HG02759 (cell line): ENCODE measurements around the gene SHOC2.
A peak's percentile ranks its signal among the peaks of the same experiment; 100 is the strongest.

ENCODE experiments used
- ATAC-seq: cut with Tn5 transposase; IDR thresholded peaks from one replicate; pipeline ENCODE4 v1.9.1; 2021; ENCODE audit warnings: mild to moderate bottlenecking, moderate library complexity; ENCODE audit not compliant: unreplicated experiment

Gene SHOC2

DNA sequence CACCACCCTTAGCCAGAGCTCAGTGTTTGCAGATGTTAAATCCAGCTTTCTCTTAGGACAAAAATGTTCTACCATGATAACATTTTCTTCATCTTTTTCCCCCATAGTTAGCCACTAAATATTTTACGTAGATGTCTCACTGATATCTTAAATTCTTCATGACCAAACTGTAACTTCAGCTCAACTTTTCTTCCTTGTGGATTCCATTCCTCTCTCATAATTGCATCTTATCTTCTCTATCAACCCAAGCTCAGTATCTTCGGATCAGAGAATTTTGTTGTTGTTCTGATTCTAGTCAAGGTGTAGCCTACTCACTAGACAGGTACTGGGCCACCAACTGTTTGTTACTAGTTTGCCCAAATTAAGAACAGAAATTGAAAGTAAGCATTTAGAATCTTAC is 60.2 kb downstream of the SHOC2 start:
- ATAC-seq: no peak

DNA sequence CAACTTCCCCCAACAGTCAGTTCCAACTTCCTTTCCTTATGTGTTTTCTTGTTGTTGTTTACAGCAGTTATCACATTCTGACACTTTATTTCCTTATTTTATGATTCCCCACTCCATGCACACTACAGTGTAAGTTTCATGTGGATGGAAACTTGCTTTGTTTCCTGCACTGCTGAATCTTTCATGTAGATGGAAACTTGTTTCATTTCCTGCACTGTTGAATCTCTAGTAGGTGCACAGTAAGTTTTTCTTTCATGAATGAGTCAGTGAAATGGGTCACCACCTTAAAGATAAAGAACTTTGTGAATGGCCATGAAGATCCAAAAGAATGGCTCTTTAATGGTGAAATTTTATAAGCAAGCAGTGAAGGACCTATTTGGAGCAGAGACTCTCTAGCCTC is 61.4 kb downstream of the SHOC2 start:
- ATAC-seq: no peak

DNA sequence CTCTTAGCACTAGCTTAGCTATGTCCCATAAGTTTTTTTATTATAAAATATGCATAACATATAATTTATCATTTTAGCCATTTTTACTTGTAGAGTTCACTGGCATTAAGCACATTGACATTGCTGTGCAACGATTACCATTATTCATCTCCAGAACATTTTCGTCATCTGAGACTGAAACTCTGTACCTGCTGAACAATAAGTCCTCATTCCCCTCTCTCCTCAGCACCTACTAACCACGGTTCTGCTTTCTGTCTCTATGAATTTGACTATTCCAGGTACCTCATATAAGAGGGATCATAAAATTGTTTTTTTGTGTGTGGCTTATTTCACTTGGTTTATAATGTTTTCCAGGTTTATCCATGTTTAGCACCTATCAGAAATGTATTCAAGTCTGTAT is 64.1 kb downstream of the SHOC2 start:
- no peak for ATAC-seq

DNA sequence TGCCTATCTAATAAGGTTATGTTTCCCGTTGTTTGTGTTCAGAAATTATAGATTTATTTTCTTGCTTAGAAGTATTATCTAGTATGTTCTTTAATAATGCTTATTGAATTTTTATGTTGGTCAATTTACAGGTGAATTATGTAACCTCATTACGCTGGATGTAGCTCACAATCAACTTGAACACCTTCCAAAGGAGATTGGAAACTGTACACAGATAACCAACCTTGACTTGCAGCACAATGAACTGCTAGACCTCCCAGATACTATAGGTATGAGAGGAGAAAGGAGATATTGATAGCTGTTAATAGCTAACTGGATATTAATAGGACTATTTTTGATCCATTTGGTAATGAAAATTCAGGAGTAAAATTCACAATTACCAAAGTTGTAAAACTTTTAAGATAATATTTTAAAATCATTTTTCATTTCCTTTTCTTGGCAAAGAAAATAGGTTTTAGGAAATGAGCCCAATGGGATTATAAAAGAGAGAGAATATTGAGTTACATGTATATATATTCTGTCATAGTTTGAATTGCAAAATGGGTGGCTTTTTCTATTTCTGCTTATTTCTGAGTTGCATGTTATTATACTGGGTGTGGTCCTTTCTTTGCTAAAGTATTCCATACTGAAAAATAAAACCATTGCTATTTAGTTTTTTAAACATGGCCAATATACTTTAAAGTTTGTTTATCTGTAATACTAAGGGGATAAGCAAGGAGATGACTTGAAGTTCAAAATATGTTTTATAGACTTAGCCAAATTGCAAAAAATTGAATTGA is 66.3 kb downstream of the SHOC2 start:
- ATAC-seq: no peak

DNA sequence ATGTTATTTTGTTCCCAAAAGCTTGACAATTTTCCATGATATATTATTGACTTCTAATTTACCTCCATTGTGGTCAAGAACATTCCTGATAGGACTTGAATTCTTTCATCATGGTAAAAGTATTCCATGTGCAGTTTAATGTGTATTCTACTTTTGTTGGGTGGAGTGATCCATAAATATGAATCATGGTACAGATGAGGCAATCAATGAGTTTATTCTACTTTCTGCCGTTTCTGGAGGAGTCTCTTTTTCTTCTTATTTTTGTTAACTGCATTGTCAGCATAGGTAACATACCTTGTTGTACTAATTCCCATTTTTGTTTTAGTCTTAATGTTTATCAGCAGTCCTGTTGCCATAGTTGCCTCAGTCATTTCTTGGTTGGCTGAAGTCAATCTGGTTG is 69.6 kb downstream of the SHOC2 start:
- no peak for ATAC-seq

DNA sequence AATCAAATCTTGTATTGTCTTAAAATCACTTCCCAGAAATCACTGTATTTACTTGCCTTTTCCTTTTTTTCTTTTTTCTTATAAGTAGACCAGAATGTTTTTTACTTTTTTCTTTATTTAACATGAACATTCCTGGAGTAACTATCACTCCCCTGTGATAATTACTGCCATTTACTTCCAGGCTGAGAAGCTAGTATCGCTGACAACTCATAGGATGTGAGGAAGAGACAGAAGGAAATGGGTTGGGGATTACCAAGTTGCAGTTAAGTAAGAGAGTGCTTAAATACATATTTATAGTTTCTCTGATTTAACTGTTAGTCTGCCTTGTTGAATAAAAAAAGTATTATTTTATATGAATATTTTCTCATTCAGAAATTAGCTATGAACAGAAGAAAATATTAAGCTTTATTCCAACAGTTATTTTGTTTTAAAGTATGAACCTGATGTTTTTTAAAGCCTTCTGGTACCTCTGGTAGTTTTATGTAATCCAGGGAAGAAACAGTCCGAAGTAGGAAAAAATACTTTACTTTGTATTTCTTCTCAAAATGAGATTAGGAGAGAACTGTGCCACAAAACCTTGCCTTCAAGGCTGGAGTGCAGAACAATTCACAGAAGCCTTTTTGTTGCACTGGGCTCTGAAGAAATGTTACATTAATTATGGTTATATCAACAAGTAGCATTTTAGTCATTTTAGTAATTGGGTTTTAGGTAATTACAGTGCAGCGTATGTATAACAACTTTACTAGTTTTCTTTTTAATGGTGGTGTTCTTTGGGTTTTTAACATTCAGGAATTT is 72.8 kb downstream of the SHOC2 start:
- ATAC-seq: no peak

DNA sequence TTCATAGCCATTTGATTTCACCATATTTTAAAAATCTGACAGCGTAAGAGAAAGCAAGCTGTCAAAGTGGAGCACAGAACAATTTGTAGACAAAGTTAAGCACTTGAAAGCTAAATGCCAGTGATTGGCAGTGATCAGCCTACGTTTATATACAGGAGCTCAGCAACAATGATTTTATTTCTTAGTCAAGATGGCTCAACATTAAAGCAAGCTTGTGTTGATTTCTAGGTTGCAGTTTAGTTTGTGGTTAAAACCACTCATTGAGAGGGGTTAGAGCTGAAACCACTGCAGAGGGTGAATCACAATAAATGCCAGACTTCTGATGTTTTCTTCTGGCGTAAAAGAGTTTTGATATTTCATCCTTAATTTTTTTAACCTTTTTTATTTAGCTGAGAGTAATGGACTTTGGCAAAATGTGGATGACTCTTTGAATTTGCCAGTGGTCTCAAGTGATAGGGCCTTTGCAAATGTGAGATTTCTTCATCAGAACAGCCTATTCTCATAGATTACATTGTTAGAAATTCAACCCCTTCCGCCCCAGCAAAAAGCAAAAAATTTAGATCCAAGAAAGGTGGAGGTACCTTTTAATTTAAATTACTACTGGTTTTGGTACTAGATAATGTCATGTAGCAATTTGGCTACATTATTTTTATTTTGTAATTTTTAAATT is 73.8 kb downstream of the SHOC2 start:
- ATAC-seq: no peak

DNA sequence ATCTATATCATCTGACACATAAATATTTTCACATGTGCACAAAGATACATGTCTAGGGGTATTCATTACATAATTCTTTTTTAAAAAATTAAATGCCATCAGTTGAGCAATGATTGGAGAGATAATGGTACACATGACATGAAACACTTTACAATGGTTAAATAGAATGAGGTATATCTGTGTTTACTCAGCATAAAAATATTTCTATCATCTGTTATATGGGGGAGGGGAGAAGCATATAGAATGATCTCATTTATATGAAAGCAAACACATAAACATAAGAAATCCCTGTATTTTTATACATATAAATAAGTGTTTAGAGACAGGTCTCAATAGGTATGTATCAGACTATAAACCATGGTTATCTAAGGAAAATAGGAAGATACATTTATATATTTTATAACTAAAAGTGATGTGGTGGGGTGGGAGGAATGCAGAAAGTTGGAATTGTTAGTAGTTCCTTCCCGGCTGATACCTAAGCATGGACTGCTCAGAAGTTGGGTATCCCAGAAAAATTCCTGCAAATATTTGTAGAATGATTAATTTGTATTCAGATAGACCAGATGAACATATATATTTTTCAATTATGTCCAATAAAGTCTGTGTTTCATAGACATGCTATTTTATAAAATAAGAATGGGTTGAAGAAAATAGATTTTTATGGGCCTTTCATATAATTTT is 75.1 kb downstream of the SHOC2 start:
- no peak for ATAC-seq

DNA sequence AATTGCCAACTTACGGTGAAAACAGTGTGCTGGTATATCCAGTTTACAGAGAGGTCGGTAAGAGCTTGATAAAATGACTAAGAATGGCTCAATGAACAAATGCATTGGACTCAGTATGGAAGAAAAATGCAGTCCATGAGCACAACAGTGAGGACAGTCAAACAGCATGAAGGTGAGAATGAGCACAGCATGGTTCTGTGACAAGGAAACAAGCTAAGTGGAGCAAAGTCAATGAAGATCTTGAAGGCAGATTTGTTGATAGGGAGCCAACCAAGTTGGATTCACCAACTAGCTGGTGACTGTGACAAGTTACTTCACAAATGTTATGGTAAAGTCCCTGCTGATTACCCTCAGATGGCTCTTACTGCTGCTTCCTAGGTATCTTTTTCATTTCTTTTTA is 75.9 kb downstream of the SHOC2 start:
- ATAC-seq: no peak

DNA sequence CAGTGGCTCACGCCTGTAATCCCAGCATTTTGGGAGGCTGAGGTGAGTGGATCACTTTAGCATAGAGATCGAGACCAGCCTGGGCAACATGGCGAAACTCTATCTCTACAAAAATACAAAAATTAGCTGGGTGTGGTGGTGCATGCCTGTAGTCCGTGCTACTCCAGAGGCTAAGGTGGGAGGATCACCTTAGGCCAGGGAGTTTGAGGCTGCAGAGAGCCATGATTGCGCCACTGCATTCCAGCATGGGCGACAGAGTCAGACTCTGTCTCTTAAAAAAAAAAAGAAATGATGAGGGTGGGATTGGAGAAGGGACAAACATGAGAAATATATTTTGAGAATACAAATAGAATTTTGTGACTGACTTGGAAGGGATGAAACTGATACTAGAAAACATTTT is 76.9 kb downstream of the SHOC2 start:
- no peak for ATAC-seq

DNA sequence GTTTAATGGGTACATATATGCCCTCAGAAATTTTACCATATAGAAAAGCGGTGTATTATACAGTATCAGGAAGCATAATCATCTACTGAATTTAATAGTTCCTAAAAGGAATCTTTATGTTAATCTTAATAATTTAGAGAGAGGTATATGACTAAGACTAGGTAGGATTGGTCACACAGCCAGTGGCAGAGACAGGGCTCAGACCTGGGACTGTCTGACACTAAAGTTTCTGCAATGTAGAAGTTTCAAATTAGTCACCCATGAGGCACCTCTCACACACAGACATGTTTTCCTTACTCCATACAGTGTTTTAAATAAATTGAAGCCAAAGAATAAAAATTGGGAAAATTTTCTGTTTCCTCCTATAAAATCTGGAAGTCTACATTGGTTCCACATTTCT is 84.6 kb downstream of the SHOC2 start:
- no peak for ATAC-seq

DNA sequence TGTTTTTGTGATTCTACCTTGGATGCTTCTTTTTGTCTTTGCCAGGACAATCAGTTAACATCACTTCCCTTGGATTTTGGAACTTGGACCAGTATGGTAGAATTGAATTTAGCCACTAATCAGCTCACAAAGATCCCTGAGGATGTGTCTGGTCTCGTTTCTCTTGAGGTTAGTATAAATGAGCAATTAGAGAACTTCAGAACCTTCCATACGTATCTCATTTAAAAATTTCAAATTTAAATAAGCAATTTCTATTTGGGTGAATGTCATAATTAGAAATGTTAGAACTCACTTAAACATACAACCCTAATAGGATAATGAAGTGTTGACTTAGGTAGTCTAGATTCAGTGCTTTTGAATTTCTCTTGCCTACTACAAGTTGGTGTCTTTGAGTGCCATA is 88.1 kb downstream of the SHOC2 start:
- no peak for ATAC-seq

DNA sequence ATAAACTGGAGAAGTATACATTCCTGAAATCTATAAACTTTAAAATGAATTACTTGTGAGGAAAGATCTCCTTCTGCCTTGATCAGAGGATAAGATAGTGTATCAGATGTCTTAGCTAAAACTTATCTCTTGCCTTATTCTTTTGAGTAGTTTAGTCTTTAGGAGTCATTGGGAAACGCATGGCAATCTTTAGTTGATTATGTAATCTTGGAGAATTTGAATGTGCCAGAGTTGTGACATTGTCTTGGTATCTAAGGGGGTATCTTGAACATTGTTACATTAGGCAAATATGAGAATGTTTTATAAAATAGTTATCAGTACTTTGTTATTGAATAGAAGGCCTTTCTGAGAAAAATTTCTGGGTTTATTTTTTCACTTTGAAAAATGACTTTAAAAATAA is 95.8 kb downstream of the SHOC2 start:
- ATAC-seq: no peak

DNA sequence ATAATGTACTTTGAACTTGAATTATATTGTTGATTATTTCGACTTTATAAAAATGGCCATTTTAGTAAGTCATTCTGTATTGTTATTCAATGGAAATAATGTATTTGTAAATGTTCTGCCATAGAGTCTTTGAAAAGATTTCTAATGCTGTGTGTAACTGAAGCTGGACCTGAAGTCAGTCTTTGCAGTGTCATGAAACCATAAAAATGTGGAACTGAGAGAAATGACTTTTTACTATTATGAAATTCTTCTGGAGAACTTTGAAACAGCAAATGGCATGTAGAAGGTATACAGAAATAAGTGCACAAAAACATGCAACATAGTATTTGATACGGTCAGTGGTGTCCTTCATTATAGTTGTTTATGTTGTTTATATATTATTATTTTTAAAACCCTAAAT is 97.7 kb downstream of the SHOC2 start:
- no peak for ATAC-seq

DNA sequence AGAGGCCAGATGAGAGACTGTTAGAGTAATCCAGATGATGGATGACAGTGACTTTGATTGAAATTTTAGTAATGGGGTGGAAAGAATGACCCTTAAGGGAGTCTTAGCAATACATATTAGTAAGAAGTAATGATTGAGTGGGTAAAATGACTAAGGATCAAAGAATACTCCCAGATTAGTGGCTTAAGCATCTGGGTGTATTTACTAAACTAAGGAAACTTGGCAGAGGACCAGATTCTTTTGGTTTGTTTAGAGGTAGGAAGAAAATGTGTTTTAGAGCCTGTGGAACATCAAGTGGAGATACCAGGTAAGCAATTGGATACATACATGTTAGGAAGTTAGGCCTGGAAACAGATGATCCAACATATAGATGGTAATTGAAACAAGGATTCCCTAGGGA is 98.6 kb downstream of the SHOC2 start:
- ATAC-seq: no peak

DNA sequence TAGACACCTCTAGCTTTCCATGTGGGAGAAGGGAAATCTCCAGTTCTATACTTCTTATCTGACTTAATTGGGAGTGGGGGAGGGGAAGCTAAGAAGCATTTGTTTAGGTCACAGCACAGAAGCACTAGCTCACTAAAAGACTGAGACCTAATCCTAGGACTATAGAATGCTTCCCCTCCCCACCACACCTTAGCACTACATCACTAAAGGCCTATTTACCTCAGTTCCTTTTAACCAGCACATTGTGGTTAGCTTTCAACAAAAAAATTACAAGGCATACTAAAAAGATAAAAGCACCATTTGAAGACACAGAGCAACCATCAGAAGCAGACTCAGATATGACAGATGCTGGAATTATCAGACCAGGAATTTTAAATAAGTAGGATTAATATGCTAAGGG is 103.7 kb downstream of the SHOC2 start:
- no peak for ATAC-seq

DNA sequence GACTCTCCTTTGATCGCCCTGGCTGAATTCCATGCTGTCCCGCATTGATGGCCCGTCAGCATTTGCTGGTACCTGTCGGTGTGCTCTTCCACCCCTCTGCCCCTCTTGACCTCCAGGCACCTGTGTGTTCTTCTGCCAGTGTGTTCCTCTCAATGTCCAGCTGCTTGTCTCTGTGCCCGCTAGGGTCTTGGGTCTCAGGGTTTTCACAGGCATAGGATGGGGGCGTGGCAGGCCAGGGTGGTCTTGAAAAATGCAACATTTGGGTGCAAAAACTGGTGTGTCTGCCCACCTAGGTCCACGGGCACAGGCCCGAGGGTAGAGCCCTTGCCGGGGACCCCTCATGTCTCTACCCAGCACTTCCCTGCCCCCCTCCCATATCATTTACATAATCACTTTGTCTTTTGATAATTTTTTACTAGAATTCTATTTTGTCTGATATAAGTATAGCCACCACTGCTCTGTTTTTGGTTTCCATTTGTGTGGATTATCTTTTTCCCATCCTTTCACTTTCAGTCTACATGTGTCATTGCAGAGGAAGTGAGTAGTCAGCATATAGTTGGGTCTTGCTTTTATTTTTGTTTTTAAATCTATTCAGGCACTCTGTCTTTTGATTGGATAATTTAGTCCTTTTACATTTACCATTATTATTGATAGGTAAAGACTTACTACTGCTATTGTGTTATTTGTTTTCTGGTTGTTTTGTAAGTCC is 110.8 kb downstream of the SHOC2 start:
- peak; percentile 50 for ATAC-seq

DNA sequence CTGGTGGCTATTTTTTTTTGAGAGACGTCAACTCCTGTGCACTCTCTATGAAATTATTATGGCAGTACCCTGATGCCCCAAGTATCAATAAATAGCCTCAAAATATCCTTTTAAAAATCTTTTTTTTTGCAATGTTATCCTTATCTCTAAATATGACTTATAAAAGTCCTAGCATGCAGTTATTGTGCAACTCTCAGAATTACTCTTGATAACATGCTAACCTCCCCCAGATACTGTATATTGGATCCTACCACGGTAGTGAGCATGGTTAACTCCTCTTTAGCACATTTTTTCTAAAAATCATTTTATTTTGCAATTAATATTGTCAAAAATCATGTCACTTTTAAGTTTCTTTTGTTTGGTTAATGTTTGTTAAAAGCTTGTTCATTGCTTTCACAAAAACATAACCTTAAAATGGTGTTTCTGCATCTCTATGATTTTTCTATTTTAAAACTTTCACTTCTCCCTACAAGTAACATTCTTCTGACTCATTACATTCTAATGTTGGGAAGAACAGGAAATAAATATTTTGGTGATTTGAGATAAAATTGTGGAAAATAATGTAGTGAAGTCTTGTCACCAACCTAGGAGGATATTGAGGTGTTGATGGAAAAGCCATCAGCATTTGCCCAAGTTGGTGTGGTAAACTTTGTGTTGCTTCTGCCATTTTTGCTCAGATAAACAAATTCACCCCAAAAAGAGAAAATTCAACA is 115.3 kb downstream of the SHOC2 start:
- ATAC-seq: no peak

DNA sequence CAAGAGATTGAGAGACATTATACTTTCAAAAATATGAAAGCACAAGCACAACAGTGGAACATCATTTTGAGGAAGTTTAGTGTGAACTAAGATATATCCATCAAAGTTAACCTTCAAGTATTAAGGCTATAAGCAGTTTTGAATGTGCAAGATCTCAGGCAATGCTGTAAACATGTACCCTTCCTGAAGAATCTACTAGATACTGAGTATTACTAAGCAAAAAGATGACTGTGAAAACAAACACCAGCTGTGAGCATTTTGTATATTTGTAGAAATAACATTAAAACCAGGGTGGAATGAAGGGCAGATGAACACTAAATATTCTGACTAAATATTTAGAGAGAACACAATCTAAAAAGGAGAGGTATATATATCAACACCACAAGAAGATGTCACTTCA is 116.1 kb downstream of the SHOC2 start:
- ATAC-seq: no peak

DNA sequence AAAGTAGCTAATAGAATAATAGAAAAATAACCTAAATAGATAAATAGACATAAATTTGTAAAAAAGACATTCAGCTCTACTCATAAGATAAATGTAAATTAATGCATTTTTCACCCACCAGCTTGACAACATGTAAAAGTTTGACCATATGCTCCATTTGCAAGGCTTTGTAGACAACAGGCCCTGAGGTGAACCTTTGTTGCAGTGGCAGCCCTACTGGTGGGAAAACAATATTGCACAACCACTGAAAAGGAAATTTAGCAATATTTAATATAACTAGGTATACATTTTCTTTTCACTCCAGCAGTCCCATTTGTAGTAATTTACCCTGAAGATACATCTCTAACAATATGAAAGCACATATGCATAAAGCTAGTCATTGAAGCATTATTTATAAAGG is 118.5 kb downstream of the SHOC2 start:
- ATAC-seq: no peak
